HEK293T (cell line): ENCODE results near the gene STRIP1.

ENCODE experiments used
- CTCF ChIA-PET: fragments of 350-600 bp; formaldehyde crosslinking; extraction: SDS; loops from one replicate; lab custom pipeline; 2021; ENCODE audit warnings: antibody characterized with exemption, inconsistent platforms; lab: Yijun Ruan, JAX
- POLR2A ChIA-PET: fragments of 350-600 bp; formaldehyde crosslinking; extraction: SDS; loops from one replicate; lab custom pipeline; 2020; ENCODE audit warnings: antibody characterized with exemption, inconsistent platforms; lab: Yijun Ruan, JAX
- DNase-seq: peaks from one replicate; pipeline ENCODE4 v3.0.0; 2012; ENCODE audit warnings: mixed read lengths; ENCODE audit errors: extremely low spot score
- ARNT ChIP-seq: fragments of 450-650 bp; IDR thresholded peaks from 2 replicates; pipeline ENCODE4 v1.6.1; 2017; ENCODE audit warnings: mild to moderate bottlenecking
- BHLHE40 ChIP-seq: fragments of 450-650 bp; IDR thresholded peaks from 2 replicates; pipeline ENCODE4 v1.6.1; 2016; ENCODE audit warnings: mild to moderate bottlenecking, moderate library complexity, borderline replicate concordance
- CTBP1 ChIP-seq: fragments of 450-650 bp; IDR thresholded peaks from 2 replicates; pipeline ENCODE4 v1.6.1; 2016; ENCODE audit warnings: borderline replicate concordance
- ELF4 ChIP-seq: fragments of 450-650 bp; IDR thresholded peaks from 2 replicates; pipeline ENCODE4 v1.6.1; 2017; ENCODE audit warnings: antibody characterized with exemption
- FOXA1 ChIP-seq: fragments of 450-650 bp; IDR thresholded peaks from 2 replicates; pipeline ENCODE4 v1.6.1; 2016; ENCODE audit warnings: mild to moderate bottlenecking
- FOXK2 ChIP-seq: fragments of 450-650 bp; IDR thresholded peaks from 2 replicates; pipeline ENCODE4 v1.6.1; 2016; ENCODE audit warnings: mild to moderate bottlenecking
- FOXM1 ChIP-seq: fragments of 450-650 bp; IDR thresholded peaks from 2 replicates; pipeline ENCODE4 v1.6.1; 2017; ENCODE audit warnings: mild to moderate bottlenecking, borderline replicate concordance
- HDGF ChIP-seq: fragments of 450-650 bp; IDR thresholded peaks from 2 replicates; pipeline ENCODE4 v1.6.1; 2017; ENCODE audit warnings: antibody characterized with exemption, borderline replicate concordance
- L3MBTL2 ChIP-seq: fragments of 450-650 bp; conservative IDR thresholded peaks from 2 replicates; pipeline ENCODE4 v1.6.1; 2016; ENCODE audit warnings: mild to moderate bottlenecking
- LEF1 ChIP-seq: fragments of 450-650 bp; IDR thresholded peaks from 2 replicates; pipeline ENCODE4 v1.6.1; 2017; ENCODE audit warnings: mild to moderate bottlenecking, borderline replicate concordance
- NFRKB ChIP-seq: fragments of 450-650 bp; IDR thresholded peaks from 2 replicates; pipeline ENCODE4 v1.6.1; 2016; ENCODE audit warnings: mild to moderate bottlenecking, moderate library complexity
- SP1 ChIP-seq: fragments of 450-650 bp; IDR thresholded peaks from 2 replicates; pipeline ENCODE4 v1.6.1; 2017
- SUZ12 ChIP-seq: fragments of 450-650 bp; IDR thresholded peaks from 2 replicates; pipeline ENCODE4 v1.6.1; 2016; ENCODE audit warnings: mild to moderate bottlenecking
- TARDBP ChIP-seq: fragments of 450-650 bp; IDR thresholded peaks from 2 replicates; pipeline ENCODE4 v1.6.1; 2016
- ZNF384 ChIP-seq: fragments of 450-650 bp; IDR thresholded peaks from 2 replicates; pipeline ENCODE4 v1.6.1; 2016
- TF ChIP-seq, protein P1 (sequence below): fragments of 450-650 bp; IDR thresholded peaks from 2 replicates; pipeline ENCODE4 v1.6.1; 2016

Gene STRIP1

DNA sequence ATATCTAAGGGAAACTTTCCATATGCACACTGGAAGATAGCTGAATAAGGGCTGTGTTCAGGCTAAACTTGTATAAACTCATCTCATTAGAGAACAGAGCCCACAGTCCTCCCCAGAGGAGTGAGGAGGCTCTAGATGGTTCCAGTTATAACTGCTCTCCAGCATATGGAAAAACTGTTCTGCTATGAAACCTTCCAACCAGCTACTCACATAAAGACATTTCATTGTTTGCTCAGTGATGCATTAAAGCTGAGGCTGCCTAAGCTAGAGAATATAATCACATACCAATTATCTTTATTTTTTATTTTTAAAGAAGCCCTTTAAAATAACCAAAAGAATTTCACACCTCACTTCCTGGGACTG, 36.6 kb upstream of the STRIP1 start:
- no peak for DNase-seq
- ChIA-PET POLR2A (interaction anchor here (1.0 to 7.2 kb wide), 3 partner anchors 9 to 340 kb away, joined by 3 to 45 read pairs (median 3); partner anchors contain the start of gene AHCYL1), CTCF (interaction anchor here (1.2 to 2.4 kb wide), 3 partner anchors 13 to 32 kb away, joined by 3 to 12 read pairs (median 4); partner anchors contain the start of gene AHCYL1)
- TF ChIP-seq SP1, result no peak
- TF ChIP-seq ZNF384, result no peak
- TF ChIP-seq ELF4, result no peak
- TF ChIP-seq FOXM1, result no peak
- TF ChIP-seq HDGF, result no peak
- TF ChIP-seq, protein P1, sequence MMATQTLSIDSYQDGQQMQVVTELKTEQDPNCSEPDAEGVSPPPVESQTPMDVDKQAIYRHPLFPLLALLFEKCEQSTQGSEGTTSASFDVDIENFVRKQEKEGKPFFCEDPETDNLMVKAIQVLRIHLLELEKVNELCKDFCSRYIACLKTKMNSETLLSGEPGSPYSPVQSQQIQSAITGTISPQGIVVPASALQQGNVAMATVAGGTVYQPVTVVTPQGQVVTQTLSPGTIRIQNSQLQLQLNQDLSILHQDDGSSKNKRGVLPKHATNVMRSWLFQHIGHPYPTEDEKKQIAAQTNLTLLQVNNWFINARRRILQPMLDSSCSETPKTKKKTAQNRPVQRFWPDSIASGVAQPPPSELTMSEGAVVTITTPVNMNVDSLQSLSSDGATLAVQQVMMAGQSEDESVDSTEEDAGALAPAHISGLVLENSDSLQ, result no peak
- no peak for TF ChIP-seq NFRKB
- TF ChIP-seq CTBP1, result no peak
- TF ChIP-seq FOXA1, result no peak
- TF ChIP-seq LEF1, result no peak
- TF ChIP-seq L3MBTL2, result no peak
- TF ChIP-seq ARNT, result no peak
- no peak for TF ChIP-seq SUZ12
- no peak for TF ChIP-seq BHLHE40
- no peak for TF ChIP-seq TARDBP
- TF ChIP-seq FOXK2, result no peak

DNA sequence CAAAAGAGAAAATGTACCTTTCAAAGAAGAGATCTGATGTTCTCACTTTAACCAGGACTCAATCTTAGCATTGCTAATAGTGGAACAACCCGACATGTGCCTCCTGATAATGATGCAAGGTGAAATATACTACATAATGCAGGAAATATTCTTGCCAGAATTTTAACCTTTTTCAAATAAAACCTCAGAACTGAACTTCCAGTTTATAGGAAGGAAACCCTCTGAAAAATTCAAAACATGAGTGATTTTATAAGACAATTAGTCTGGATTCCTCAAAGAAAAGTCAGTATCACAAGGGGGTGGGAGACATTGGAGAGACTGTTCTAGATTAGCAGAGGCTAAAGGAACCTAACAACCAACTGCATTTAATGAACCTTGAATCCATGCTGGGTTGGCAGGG, 31.7 kb upstream of the STRIP1 start:
- CTCF ChIA-PET, result no interaction called here
- DNase-seq, result no peak
- POLR2A ChIA-PET, result no interaction called here
- no peak for TF ChIP-seq TARDBP
- no peak for TF ChIP-seq SP1
- TF ChIP-seq FOXM1, result no peak
- TF ChIP-seq SUZ12, result no peak
- no peak for TF ChIP-seq NFRKB
- no peak for TF ChIP-seq ZNF384
- TF ChIP-seq, protein P1, result no peak
- TF ChIP-seq ARNT, result no peak
- TF ChIP-seq HDGF, result no peak
- TF ChIP-seq L3MBTL2, result no peak
- TF ChIP-seq ELF4, result no peak
- TF ChIP-seq FOXK2, result no peak
- no peak for TF ChIP-seq FOXA1
- TF ChIP-seq BHLHE40, result no peak
- no peak for TF ChIP-seq CTBP1
- no peak for TF ChIP-seq LEF1

DNA sequence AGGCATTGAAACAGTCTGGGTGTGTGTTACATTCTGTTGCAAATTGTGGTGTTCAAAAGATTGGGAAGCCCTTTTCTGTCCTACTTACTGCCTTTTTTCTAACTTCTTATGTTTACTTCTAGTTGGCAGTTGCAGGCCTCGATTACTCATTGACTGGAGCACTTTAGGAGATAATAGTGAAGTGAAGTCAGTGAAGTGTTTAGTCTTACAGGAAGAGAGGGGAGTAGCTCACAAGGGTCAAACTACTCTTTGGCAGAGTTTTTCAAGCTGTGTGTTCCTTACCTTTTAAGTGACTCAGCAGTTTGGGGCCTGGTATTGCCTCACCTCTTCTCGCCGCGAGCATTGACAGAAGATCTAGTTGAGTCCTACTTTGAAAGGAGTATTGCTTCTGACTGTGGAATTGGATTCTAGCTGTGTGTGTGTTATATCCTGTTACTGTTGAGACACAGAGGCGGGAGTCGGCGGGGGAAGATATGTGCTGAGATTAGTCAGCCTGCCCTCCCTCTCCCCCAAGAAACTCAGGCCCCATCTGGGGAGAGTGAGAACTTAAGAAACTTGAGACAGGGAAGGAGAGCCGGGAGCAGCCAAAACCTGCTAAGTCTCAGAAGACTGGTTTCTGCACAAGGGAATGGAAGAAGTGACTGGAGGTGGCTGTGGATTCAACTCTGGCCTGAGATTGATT, 30.5 kb upstream of the STRIP1 start:
- ChIA-PET CTCF (interaction anchor here (0.7 to 1.2 kb wide), 4 partner anchors 20 to 757 kb away, joined by 3 to 6 read pairs (median 4); partner anchors contain the start of gene AHCYL1), POLR2A (interaction anchor here (0.7 to 1.4 kb wide), 3 partner anchors 9 to 384 kb away, joined by 3 to 7 read pairs (median 5); partner anchors contain the start of gene AHCYL1)
- DNase-seq, result peak; percentile 53
- no peak for TF ChIP-seq SP1

DNA sequence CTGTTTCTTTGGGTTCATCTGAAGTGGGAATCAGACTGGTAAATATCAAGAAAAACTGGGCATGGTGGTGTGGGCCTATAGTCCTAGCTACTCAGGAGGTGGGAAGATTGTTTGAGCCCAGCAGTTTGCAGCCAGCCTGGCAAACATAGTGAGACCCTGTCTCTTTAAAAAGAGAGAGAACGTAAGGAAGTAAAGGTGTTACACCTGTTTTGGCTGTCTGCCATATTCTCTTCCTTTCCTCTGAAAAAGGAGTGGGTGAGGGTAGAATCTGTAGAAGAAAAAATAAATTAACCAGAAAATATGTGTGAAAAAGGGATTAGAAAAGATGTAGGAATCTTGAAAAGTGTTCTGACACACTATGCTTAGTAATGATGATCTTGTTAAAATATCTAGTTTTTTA, 29.8 kb upstream of the STRIP1 start:
- POLR2A ChIA-PET, result interaction anchor here (0.7 to 1.4 kb wide), 3 partner anchors 10 to 384 kb away, joined by 3 to 7 read pairs (median 5); partner anchors contain the start of gene AHCYL1
- DNase-seq, result no peak
- TF ChIP-seq LEF1 (no peak), FOXK2 (no peak), HDGF (no peak), ZNF384 (no peak), ELF4 (no peak), SUZ12 (no peak), SP1 (no peak)
- TF ChIP-seq, protein P1, result no peak
- CTCF ChIA-PET, result interaction anchor here (0.7 kb wide), 1 partner anchor 758 kb away, joined by 4 read pairs; no protein-coding TSS in a partner anchor

DNA sequence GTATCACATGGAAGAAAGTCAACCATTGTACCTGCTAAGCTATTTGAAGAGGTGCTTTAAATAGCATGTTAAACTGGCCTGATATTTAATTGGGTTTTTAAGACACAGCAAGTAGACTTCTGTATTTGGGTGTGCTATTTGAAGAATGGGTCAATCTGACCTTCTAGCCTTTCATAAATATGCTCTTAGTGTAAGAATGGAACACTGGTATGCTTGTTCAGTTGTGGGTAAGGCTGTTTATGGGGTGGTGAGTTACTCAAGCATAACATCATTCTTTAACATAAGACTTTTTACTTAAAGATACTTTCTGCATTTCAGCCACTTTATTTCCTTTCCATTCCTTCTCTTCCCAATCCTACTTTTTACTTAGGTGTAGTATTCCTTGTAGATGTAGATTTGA, 28.5 kb upstream of the STRIP1 start:
- ChIA-PET CTCF (interaction anchor here (0.6 to 2.3 kb wide), 2 partner anchors 23 to 516 kb away, joined by 3 to 12 read pairs; no protein-coding TSS in a partner anchor), POLR2A (interaction anchor here (1.7 to 2.5 kb wide), 2 partner anchors 21 to 29 kb away, joined by 4 to 11 read pairs; partner anchors contain the start of genes AHCYL1 and STRIP1)
- TF ChIP-seq ARNT (no peak), SUZ12 (no peak), HDGF (no peak), CTBP1 (no peak), ELF4 (no peak), FOXM1 (no peak), TARDBP (no peak), LEF1 (no peak), FOXA1 (no peak), BHLHE40 (no peak)
- DNase-seq, result no peak

DNA sequence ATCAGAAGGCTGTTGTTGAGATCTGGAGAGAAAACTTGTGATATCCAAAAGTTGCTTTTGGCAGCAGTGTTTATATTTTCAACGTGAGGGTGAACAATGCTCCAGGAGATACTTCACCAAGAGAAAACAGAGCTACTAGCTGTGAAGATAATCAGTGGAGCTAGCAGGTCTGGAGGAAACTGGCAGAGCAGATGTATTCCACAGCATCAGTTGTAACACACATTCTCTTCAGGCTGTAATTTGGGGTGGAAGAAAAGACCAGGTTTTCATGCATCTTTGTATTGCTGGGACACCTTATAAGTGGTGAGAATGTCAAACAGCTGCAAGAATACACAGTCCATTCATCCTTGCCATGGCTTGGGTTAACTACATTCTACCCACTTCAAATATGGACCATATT, 27.9 kb upstream of the STRIP1 start:
- TF ChIP-seq, protein P1, result no peak
- TF ChIP-seq HDGF (no peak), ELF4 (no peak), FOXK2 (no peak), TARDBP (no peak), BHLHE40 (no peak), SP1 (no peak), FOXM1 (no peak), L3MBTL2 (no peak), FOXA1 (no peak)
- ChIA-PET POLR2A (interaction anchor here (1.7 to 2.5 kb wide), 2 partner anchors 21 to 28 kb away, joined by 4 to 11 read pairs; partner anchors contain the start of genes AHCYL1 and STRIP1), CTCF (interaction anchor here (2.0 to 2.3 kb wide), 2 partner anchors 22 to 23 kb away, joined by 9 to 12 read pairs; partner anchors contain the start of gene AHCYL1)
- no peak for DNase-seq
